Measurements from ENCODE around the gene SIRPB2.

The SIRPB2 gene

GRCh38 chr20:1491281-1491840 lies at the start of gene SIRPB2:
Gene SIRPB2 (minus strand): TSS chr20:1491420. CDS start chr20:1491359, 61 bp downstream.
- Histone ChIP-seq H3K4me3 (ENCODE audit: insufficient read length, low read depth) (no peak within 1 kb of the TSS), H3K4me1 (ENCODE audit: insufficient read depth, insufficient read length) (no peaks in the 10 kb centered on the region), H3K27me3 (ENCODE audit: insufficient read depth, insufficient read length) (no peaks in the 10 kb centered on the region), H3K9me3 (ENCODE audit: insufficient read depth, low read length) (no peaks in the 10 kb centered on the region), H3K9ac (ENCODE audit: insufficient read length, low read depth) (no peak within 1 kb of the TSS), H3K36me3 (ENCODE audit: insufficient read depth, insufficient read length, low read length) (no peaks in the 10 kb centered on the region)
- no peak for TF ChIP-seq ZNF274 (IDR thresholded peaks at IDR 0.05; ENCODE audit: low read depth, low read length)
- no peak for TF ChIP-seq YY1 (IDR thresholded peaks at IDR 0.05; ENCODE audit: insufficient read depth, insufficient read length)
- DNase-seq (ENCODE audit: low read depth, low spot score), result no peak

GRCh38 chr20:1539816-1540419 lies 48.7 kb upstream of the SIRPB2 start:
- Histone ChIP-seq H3K27me3 (ENCODE audit: insufficient read depth, insufficient read length) (no peaks in the 10 kb centered on the region), H3K9ac (ENCODE audit: insufficient read length, low read depth) (no peak overlapping the region), H3K4me3 (ENCODE audit: insufficient read length, low read depth) (no peak overlapping the region), H3K9me3 (ENCODE audit: insufficient read depth, low read length) (no peaks in the 10 kb centered on the region), H3K4me1 (ENCODE audit: insufficient read depth, insufficient read length) (no peaks in the 10 kb centered on the region), H3K36me3 (ENCODE audit: insufficient read depth, insufficient read length, low read length) (no peaks in the 10 kb centered on the region)
- TF ChIP-seq ZNF274 (IDR thresholded peaks at IDR 0.05; ENCODE audit: low read depth, low read length) (no peak), SUZ12 (IDR thresholded peaks at IDR 0.05; ENCODE audit: extremely low read depth, insufficient read depth, insufficient read length) (no peak), YY1 (IDR thresholded peaks at IDR 0.05; ENCODE audit: insufficient read depth, insufficient read length) (no peak)
- DNase-seq (ENCODE audit: low read depth, low spot score), result no peak

DNA sequence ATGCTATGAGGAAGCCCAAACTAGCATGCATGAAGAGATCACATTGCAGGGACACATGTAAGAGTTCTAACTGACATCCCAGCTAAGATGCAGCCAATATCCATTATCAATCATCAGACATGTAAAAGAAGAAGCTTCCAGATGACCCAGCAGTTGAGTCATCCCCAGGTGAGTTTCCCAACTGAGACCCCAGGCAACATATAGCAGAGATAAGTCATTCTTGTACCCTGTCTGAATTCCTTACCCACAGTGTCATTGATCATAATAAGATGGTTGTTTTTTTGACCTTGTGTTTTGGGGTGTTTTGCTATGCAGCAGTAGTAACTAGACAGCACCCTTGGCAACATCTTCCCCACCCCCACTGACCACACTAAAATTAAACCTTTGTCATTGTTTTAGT lies 47.4 kb upstream of the SIRPB2 start:
- Histone ChIP-seq H3K4me3 (ENCODE audit: insufficient read length, low read depth) (no peak overlapping the region), H3K9ac (ENCODE audit: insufficient read length, low read depth) (no peak overlapping the region), H3K9me3 (ENCODE audit: insufficient read depth, low read length) (no peaks in the 10 kb centered on the region), H3K27me3 (ENCODE audit: insufficient read depth, insufficient read length) (no peaks in the 10 kb centered on the region), H3K4me1 (ENCODE audit: insufficient read depth, insufficient read length) (no peaks in the 10 kb centered on the region), H3K36me3 (ENCODE audit: insufficient read depth, insufficient read length, low read length) (no peaks in the 10 kb centered on the region)
- DNase-seq (ENCODE audit: low read depth, low spot score), result no peak
- TF ChIP-seq SUZ12 (IDR thresholded peaks at IDR 0.05; ENCODE audit: extremely low read depth, insufficient read depth, insufficient read length), result no peak
- no peak for TF ChIP-seq ZNF274 (IDR thresholded peaks at IDR 0.05; ENCODE audit: low read depth, low read length)
- no peak for TF ChIP-seq YY1 (IDR thresholded peaks at IDR 0.05; ENCODE audit: insufficient read depth, insufficient read length)

GRCh38 chr20:1537731-1538058 lies 46.5 kb upstream of the SIRPB2 start:
- no peak for DNase-seq (ENCODE audit: low read depth, low spot score)
- Histone ChIP-seq H3K4me3 (ENCODE audit: insufficient read length, low read depth) (no peak overlapping the region), H3K36me3 (ENCODE audit: insufficient read depth, insufficient read length, low read length) (no peaks in the 10 kb centered on the region), H3K9me3 (ENCODE audit: insufficient read depth, low read length) (no peaks in the 10 kb centered on the region), H3K4me1 (ENCODE audit: insufficient read depth, insufficient read length) (no peaks in the 10 kb centered on the region), H3K9ac (ENCODE audit: insufficient read length, low read depth) (no peak overlapping the region), H3K27me3 (ENCODE audit: insufficient read depth, insufficient read length) (no peaks in the 10 kb centered on the region)
- TF ChIP-seq SUZ12 (IDR thresholded peaks at IDR 0.05; ENCODE audit: extremely low read depth, insufficient read depth, insufficient read length) (no peak), YY1 (IDR thresholded peaks at IDR 0.05; ENCODE audit: insufficient read depth, insufficient read length) (no peak), ZNF274 (IDR thresholded peaks at IDR 0.05; ENCODE audit: low read depth, low read length) (no peak)

DNA sequence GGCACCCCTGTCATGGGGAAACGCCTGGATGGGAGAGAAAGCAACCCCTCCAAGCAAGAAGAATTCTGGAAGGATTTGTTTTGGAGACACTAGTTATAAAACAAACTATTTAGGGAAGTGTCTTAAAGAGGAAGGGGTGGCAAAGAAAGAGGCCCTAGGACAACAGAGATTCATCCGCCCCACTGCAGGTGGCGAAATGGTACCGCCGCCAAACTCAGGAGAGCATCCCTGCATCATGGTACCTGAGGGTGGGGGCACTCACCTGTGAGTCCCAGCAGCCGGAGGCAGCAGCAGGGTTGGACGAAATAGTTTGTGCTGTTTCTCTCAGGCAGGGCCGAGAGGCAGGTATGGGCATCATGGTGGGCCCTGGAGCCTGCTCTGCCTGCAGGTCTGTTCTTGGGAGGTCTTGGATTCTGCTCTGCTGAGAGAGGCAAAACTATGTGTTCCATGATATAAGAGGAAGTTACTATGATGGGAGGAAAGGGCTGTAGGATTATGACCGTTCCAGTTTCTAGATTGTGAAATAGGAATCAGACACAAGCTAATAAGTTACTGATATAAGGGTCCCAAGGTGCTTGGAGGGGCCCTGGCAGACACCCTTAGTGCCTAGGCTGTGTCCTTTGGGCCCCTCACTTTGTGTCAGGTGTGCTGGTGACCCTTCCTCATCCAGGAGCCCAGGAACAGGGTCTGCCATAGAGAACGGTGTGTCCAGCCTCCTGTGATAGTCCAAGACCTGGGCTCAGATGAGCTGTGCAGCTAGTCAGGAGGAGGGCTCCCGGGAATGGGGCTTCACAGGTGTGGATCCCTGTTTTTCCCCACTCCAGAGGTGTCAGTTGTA lies 45.9 kb upstream of the SIRPB2 start:
- Histone ChIP-seq H3K36me3 (ENCODE audit: insufficient read depth, insufficient read length, low read length) (no peaks in the 10 kb centered on the region), H3K4me1 (ENCODE audit: insufficient read depth, insufficient read length) (no peaks in the 10 kb centered on the region), H3K9me3 (ENCODE audit: insufficient read depth, low read length) (no peaks in the 10 kb centered on the region), H3K9ac (ENCODE audit: insufficient read length, low read depth) (no peak overlapping the region), H3K4me3 (ENCODE audit: insufficient read length, low read depth) (no peak overlapping the region), H3K27me3 (ENCODE audit: insufficient read depth, insufficient read length) (no peaks in the 10 kb centered on the region)
- no peak for DNase-seq (ENCODE audit: low read depth, low spot score)
- no peak for TF ChIP-seq YY1 (IDR thresholded peaks at IDR 0.05; ENCODE audit: insufficient read depth, insufficient read length)
- no peak for TF ChIP-seq SUZ12 (IDR thresholded peaks at IDR 0.05; ENCODE audit: extremely low read depth, insufficient read depth, insufficient read length)
- no peak for TF ChIP-seq ZNF274 (IDR thresholded peaks at IDR 0.05; ENCODE audit: low read depth, low read length)

GRCh38 chr20:1535420-1536175 lies 44.4 kb upstream of the SIRPB2 start:
- Histone ChIP-seq H3K4me3 (ENCODE audit: insufficient read length, low read depth) (no peak overlapping the region), H3K27me3 (ENCODE audit: insufficient read depth, insufficient read length) (no peaks in the 10 kb centered on the region), H3K9ac (ENCODE audit: insufficient read length, low read depth) (no peak overlapping the region), H3K9me3 (ENCODE audit: insufficient read depth, low read length) (no peaks in the 10 kb centered on the region), H3K4me1 (ENCODE audit: insufficient read depth, insufficient read length) (no peaks in the 10 kb centered on the region), H3K36me3 (ENCODE audit: insufficient read depth, insufficient read length, low read length) (no peaks in the 10 kb centered on the region)
- TF ChIP-seq SUZ12 (IDR thresholded peaks at IDR 0.05; ENCODE audit: extremely low read depth, insufficient read depth, insufficient read length) (no peak), YY1 (IDR thresholded peaks at IDR 0.05; ENCODE audit: insufficient read depth, insufficient read length) (no peak), ZNF274 (IDR thresholded peaks at IDR 0.05; ENCODE audit: low read depth, low read length) (no peak)
- no peak for DNase-seq (ENCODE audit: low read depth, low spot score)

GRCh38 chr20:1534526-1534925 lies 43.3 kb upstream of the SIRPB2 start:
- Histone ChIP-seq H3K27me3 (ENCODE audit: insufficient read depth, insufficient read length) (no peaks in the 10 kb centered on the region), H3K4me3 (ENCODE audit: insufficient read length, low read depth) (no peak overlapping the region), H3K9ac (ENCODE audit: insufficient read length, low read depth) (no peak overlapping the region), H3K9me3 (ENCODE audit: insufficient read depth, low read length) (no peaks in the 10 kb centered on the region), H3K36me3 (ENCODE audit: insufficient read depth, insufficient read length, low read length) (no peaks in the 10 kb centered on the region), H3K4me1 (ENCODE audit: insufficient read depth, insufficient read length) (no peaks in the 10 kb centered on the region)
- TF ChIP-seq SUZ12 (IDR thresholded peaks at IDR 0.05; ENCODE audit: extremely low read depth, insufficient read depth, insufficient read length) (no peak), ZNF274 (IDR thresholded peaks at IDR 0.05; ENCODE audit: low read depth, low read length) (no peak), YY1 (IDR thresholded peaks at IDR 0.05; ENCODE audit: insufficient read depth, insufficient read length) (no peak)
- DNase-seq (ENCODE audit: low read depth, low spot score), result no peak

All from NT2/D1 (cell line).